ENCODE results near the gene CD44. TPM values are rescaled to one million over a fixed set of nuclear protein-coding genes. Genes with fewer than 3 reads are reported as not detected.

CD44 gene
- total RNA-seq, 4 donors from 2014 or later = 92.7 to 627 (median 158) TPM

DNA sequence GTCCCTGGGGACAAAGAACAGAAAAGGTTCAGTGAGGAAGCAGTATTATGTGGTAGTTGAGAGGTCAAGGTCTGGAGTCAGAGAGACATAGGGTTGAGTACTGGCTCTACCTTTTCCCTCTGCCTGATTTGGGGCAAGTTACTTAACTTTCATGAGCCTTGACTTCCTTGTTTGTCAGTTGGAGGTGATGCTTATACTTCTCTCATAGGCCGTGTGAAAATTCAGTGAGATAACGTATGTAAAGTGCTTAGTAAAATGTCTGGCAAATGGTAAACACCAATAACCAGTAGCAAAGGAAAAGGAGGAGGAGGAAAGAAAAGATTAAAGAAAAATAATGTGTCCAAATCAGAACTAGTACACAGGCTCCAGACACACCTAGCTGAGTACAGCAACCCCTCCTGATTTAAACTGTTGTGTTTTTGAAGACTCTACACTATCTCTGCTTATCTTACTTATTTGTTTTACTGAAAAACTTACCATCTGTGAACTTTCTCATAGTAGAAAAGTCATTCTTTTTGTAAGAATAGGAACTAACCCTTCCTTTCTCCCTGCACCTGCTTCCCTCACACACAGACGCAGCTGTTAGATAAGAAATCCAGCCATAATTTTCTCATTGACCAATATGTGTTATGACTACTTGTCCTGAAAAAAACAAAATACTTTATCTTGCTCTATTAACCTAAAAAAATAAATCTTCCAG, 126.9 kb downstream of the CD44 start:
- TF ChIP-seq, protein P1, sequence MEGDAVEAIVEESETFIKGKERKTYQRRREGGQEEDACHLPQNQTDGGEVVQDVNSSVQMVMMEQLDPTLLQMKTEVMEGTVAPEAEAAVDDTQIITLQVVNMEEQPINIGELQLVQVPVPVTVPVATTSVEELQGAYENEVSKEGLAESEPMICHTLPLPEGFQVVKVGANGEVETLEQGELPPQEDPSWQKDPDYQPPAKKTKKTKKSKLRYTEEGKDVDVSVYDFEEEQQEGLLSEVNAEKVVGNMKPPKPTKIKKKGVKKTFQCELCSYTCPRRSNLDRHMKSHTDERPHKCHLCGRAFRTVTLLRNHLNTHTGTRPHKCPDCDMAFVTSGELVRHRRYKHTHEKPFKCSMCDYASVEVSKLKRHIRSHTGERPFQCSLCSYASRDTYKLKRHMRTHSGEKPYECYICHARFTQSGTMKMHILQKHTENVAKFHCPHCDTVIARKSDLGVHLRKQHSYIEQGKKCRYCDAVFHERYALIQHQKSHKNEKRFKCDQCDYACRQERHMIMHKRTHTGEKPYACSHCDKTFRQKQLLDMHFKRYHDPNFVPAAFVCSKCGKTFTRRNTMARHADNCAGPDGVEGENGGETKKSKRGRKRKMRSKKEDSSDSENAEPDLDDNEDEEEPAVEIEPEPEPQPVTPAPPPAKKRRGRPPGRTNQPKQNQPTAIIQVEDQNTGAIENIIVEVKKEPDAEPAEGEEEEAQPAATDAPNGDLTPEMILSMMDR (IDR thresholded peaks at IDR 0.05) = no peak
- no peak for DNase-seq (ENCODE audit: low spot score)
- ATAC-seq (ENCODE audit: low FRiP score) = no peak

DNA sequence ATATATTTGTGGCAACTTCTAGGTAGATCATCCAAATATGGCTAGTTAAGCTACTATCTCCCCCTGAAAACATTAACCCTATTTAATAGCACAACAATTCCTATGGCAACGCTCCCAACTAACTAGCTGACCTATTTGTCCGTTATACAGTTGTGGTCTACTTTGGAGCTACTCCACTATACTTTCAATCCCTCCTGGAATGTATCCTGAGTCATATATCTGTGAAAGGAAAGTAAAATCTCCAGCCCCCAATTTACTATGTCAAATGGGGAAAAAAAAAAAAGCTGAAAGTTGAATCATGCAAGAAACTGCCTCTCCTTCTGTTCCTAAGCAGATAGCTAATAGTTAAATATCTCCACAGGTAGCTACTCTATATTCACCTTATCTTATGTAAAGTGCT, 128.5 kb downstream of the CD44 start:
- ATAC-seq (ENCODE audit: low FRiP score) = no peak
- TF ChIP-seq, protein P1 (IDR thresholded peaks at IDR 0.05) = no peak
- DNase-seq (ENCODE audit: low spot score) = no peak

DNA sequence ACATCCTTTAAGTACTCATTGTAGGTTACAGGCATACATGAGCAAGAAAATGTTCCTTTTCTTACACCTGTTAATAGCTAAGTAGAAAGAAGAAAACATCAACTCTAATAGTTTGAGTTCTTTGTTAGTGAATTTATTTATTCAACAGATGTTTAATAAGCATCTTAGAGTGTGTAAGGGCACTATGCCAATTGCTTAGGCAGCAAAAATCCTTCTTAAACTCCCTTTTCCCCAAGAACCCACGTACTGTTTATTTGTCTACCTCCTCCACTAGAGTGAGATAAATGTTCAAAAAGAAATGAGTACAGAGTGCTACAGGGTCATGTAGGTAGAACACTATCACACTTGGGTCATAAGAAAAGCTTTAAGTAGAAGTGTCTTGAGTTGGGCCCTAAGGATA, 131.4 kb downstream of the CD44 start:
- no peak for DNase-seq (ENCODE audit: low spot score)
- TF ChIP-seq, protein P1 (IDR thresholded peaks at IDR 0.05) = no peak
- ATAC-seq (ENCODE audit: low FRiP score) = no peak

DNA sequence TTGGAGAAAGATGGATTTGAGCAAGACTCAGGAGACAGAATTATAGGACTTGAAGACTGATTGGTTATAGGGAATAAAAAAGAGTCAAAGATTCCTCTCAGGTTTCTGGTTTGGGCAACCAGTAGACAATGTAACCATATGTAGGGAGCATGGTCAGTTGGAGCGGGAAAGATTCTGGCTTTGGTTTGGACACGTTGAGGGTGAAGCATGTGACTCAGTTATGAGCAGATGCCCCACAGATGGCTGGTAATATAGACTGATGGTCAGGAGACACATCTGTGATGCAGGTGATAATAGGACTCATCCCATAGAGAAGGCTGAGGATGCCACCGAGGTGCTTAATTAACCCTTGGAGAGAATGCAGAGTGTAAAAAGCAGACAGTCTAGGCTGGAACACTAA, 132.1 kb downstream of the CD44 start:
- ATAC-seq (ENCODE audit: low FRiP score) (no peak), DNase-seq (ENCODE audit: low spot score) (no peak)
- TF ChIP-seq, protein P1 (IDR thresholded peaks at IDR 0.05) = no peak

DNA sequence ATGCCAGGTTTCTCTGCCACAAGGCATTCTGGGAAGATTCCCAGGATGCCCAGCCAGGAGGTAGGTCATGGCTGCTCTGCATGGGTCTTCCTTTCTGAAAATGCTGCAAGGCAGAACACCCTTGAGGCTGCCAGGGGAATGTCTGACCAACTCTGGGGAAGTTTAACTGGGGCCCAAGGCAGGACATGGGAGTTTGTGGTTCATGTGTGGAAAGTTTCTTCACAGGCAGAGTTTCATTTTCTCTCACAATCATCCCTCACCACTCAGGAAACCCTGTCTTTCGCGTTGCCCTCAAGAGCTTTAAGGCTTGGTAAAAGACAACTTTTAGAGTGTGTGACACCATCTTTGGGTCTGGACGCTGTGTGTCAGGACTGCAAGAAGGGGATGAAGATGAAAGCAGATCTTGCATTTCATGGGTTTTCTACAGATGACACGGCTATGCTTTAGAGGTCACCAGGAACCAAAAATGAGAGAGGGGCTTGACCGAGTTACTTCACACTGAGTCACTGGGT, 133.5 kb downstream of the CD44 start:
- ATAC-seq (ENCODE audit: low FRiP score) = no peak
- TF ChIP-seq, protein P1 (IDR thresholded peaks at IDR 0.05) = no peak

DNA sequence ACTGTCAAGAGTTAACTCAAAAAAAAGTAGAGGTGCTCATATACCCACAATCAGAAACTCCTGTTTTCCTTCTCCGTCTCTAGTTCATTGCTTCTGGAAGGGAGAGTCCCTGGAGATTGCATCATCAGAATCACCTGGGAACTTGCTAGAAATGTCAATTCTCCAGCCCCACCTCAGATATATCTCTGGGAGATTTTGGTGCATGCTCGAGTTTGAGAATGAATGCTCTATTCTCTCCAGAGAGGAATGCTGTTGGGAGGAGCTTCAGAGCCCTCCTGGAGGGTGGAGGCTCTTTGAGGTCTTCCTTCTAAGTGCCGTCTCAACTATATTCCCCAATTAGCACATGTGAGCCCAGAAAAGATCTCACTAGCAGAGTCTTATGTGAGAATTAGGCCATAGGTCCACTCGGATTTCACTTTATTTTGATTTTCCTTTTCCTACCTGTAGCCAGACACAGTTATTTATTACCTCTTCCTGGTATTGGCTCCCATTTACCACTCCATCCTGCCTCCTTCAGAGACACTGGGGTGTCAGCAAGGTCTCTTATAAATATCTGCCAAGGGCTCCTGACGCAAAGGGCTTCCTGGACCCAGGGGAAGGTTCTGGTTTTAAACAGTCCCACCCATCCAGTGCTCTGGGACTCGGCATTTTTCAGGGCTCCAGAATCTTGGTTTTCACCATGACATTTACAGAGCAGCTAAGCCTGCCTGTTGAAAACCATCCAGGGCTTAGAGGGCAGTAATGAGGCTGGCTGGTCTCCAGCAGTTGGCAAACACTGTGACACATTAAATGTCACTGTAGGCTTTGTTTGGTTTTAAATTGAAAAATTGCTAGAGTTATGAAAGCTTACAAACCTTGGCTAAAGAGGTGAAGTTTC, 136.2 kb downstream of the CD44 start:
- TF ChIP-seq, protein P1 (IDR thresholded peaks at IDR 0.05) = no peak
- no peak for DNase-seq (ENCODE audit: low spot score)

More for the DNA sequence above, 133.5 kb downstream of the CD44 start:
- no peak for DNase-seq (ENCODE audit: low spot score)

More for the DNA sequence above, 136.2 kb downstream of the CD44 start:
- ATAC-seq (ENCODE audit: low FRiP score) = no peak
